Stimulated activated memory B cell treated with anti-CD40 and anti-IgM and Interleukin-4, amounts not matched to agents 10 μg/mL and 1 μg/mL and 100 μg/mL, for 72 hours (primary cell): Measurements from ENCODE around the gene CELF5.
"Not testable (repeated sequence)": the region's sequence is repeated elsewhere in the genome, so short reads cannot be mapped to it uniquely, and the experiment has no call there.

Experiments
- ATAC-seq: fragments of 150-1000 bp; cut with Tn5 transposase; 2 replicates; pipeline ENCODE4 v1.10.0; 2021
- H3K27ac Mint-ChIP-seq: one replicate; pipeline ENCODE4 v1.8.0; 2022; ENCODE audit warnings: mild to moderate bottlenecking, mixed read lengths
- H3K27me3 Mint-ChIP-seq: one replicate; pipeline ENCODE4 v1.8.0; 2022; ENCODE audit warnings: mixed read lengths
- H3K36me3 Mint-ChIP-seq: one replicate; pipeline ENCODE4 v1.8.0; 2022; ENCODE audit warnings: mixed read lengths
- H3K4me1 Mint-ChIP-seq: one replicate; pipeline ENCODE4 v1.8.0; 2022; ENCODE audit warnings: mixed read lengths
- H3K4me3 Mint-ChIP-seq: one replicate; pipeline ENCODE4 v1.8.0; 2022; ENCODE audit warnings: mild to moderate bottlenecking, moderate library complexity, mixed read lengths
- H3K9me3 Mint-ChIP-seq: one replicate; pipeline ENCODE4 v1.8.0; 2022; ENCODE audit warnings: mixed read lengths

The CELF5 gene

GRCh38 chr19:3279306-3279705, 54.8 kb downstream of the CELF5 start:
- Mint-ChIP-seq H3K4me1 (peaks cover 13% of the 10 kb centered on the region), H3K27me3 (peaks cover 65% of the 10 kb centered on the region), H3K27ac (no peak overlapping the region), H3K9me3 (no peaks in the 10 kb centered on the region), H3K4me3 (no peak overlapping the region), H3K36me3 (no peaks in the 10 kb centered on the region)
- no peak for ATAC-seq

DNA sequence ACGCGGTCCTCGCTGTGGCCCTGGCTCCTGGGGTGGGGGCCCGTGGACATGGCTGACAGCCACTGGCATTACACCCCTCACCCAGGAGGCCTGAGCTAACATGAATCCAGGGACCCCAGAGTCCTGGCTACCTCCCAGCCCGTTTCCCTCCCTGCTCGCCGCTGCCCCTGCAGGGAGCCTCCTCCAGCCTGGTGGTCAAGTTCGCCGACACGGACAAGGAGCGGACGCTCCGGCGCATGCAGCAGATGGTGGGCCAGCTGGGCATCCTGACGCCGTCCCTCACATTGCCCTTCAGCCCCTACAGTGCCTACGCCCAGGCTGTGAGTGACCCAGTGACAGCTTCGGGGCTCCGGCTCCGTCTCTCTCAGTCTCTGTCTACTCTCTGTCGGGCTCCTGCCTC, 56.6 kb downstream of the CELF5 start:
- Mint-ChIP-seq H3K36me3 (no peaks in the 10 kb centered on the region), H3K27me3 (peaks cover 61% of the 10 kb centered on the region), H3K4me3 (no peak overlapping the region), H3K27ac (no peak overlapping the region), H3K9me3 (peaks cover 3% of the 10 kb centered on the region), H3K4me1 (peaks cover 7% of the 10 kb centered on the region)
- ATAC-seq: no peak

- H3K27ac Mint-ChIP-seq: no peak overlapping the region
- H3K9me3 Mint-ChIP-seq: peaks cover 3% of the 10 kb centered on the region
- no peak for ATAC-seq
- H3K4me3 Mint-ChIP-seq: no peak overlapping the region
- no peaks in the 10 kb centered on the region for H3K36me3 Mint-ChIP-seq
- peaks cover 61% of the 10 kb centered on the region for H3K27me3 Mint-ChIP-seq
- H3K4me1 Mint-ChIP-seq: peaks cover 7% of the 10 kb centered on the region
Measured at GRCh38 chr19:3282155-3282554, 57.7 kb downstream of the CELF5 start.

DNA sequence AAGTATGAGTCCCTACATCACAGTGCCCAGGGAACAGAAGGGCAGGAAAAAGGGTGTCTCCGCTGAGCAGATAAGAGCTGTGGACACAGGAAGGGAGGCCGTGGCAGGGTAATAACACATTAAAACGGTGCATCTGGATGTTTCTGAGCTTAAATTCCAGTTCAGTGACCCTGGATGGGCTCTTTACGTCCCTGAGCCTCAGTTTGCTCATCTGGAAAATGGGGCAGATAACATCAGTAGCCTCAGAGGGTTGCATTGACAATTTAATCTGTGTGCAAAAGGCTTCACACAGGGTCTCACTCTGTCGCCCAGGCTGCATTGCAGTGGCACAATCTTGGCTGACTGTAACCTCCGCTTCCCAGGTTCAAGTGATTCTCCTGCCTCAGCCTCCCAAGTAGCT, 58.1 kb downstream of the CELF5 start:
- peaks cover 60% of the 10 kb centered on the region for H3K27me3 Mint-ChIP-seq
- peaks cover 3% of the 10 kb centered on the region for H3K9me3 Mint-ChIP-seq
- no peak for ATAC-seq
- H3K27ac Mint-ChIP-seq: no peak overlapping the region
- H3K36me3 Mint-ChIP-seq: no peaks in the 10 kb centered on the region
- peaks cover 7% of the 10 kb centered on the region for H3K4me1 Mint-ChIP-seq
- no peak overlapping the region for H3K4me3 Mint-ChIP-seq

GRCh38 chr19:3283246-3283751, 58.8 kb downstream of the CELF5 start:
- H3K9me3 Mint-ChIP-seq: peaks cover 3% of the 10 kb centered on the region
- H3K27ac Mint-ChIP-seq: no peak overlapping the region
- H3K4me1 Mint-ChIP-seq: peaks cover 7% of the 10 kb centered on the region
- no peak overlapping the region for H3K4me3 Mint-ChIP-seq
- H3K36me3 Mint-ChIP-seq: no peaks in the 10 kb centered on the region
- peaks cover 59% of the 10 kb centered on the region for H3K27me3 Mint-ChIP-seq
- no peak for ATAC-seq

DNA sequence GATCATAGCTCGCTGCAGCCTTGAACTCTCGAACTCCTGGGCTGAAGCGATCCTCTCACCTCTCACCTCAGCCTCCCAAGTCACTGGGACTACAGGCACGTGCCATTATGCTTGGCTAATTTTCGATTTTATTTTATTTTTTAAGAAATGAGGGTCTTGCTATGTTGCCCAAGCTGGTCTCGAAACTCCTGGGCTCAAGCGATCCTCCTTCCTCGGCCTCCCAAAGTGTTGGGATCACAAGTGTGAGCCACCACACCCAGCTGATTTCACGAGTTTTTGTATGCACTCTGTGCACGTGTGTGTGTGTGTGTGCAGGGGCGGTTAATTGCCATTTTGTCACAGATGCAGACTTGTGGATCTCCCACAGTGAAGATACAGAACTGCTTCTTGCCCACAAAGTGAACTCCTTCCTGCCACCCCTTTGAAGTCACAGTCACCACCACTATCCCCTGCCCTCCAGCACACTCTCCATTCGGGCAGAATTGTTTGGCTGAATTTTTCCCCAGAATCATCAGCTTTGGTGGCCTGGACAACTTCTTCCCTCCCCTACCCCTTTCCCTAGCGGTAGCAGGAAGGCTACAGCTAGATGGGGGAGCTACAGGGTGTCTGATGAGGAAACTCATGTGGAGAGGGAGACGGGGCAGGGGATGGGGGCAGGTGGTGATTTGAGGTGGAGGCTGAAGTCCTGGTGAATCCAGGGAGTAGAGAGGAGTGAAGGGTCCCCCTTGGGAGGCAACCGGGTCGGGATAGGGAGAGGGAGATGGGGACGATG, 59.6 kb downstream of the CELF5 start:
- peaks cover 3% of the 10 kb centered on the region for H3K9me3 Mint-ChIP-seq
- H3K4me1 Mint-ChIP-seq: peaks cover 7% of the 10 kb centered on the region
- peaks cover 58% of the 10 kb centered on the region for H3K27me3 Mint-ChIP-seq
- no peaks in the 10 kb centered on the region for H3K36me3 Mint-ChIP-seq
- peak overlapping the region; percentile 33 for H3K4me3 Mint-ChIP-seq
- no peak for ATAC-seq
- no peak overlapping the region for H3K27ac Mint-ChIP-seq

- peak; percentile 72 for ATAC-seq
- no peak overlapping the region for H3K4me3 Mint-ChIP-seq
- peaks cover 7% of the 10 kb centered on the region for H3K4me1 Mint-ChIP-seq
- peaks cover 55% of the 10 kb centered on the region for H3K27me3 Mint-ChIP-seq
- no peaks in the 10 kb centered on the region for H3K36me3 Mint-ChIP-seq
- H3K9me3 Mint-ChIP-seq: peaks cover 3% of the 10 kb centered on the region
- no peak overlapping the region for H3K27ac Mint-ChIP-seq
Measured at GRCh38 chr19:3284759-3285646, 60.5 kb downstream of the CELF5 start.

DNA sequence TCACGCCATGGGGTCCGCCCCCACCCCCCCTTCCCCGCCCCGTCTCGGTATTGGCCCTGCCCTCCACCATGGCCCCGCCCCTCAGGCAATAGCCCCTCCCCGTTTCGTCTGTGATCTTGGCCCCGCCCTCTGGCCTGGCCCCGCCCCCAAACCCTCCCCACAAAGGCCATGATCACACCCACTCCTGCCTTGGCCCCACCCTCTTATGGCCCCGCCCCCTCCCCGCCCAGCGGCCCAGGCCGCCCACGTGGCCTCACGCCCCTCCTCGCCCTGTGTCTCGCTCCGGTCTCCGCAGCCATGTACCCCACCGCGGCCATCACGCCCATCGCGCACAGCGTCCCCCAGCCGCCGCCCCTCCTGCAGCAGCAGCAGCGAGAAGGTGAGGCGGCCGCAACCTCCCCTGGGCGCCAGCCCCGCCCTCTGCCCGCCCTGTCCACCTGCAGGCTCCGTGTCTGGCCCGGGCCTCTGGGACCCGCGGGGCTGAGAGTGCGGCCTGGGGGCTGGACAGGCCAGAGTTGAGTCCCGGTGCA, 61.3 kb downstream of the CELF5 start:
- peak; percentile 40 for ATAC-seq
- Mint-ChIP-seq H3K4me1 (peaks cover 7% of the 10 kb centered on the region), H3K9me3 (peaks cover 3% of the 10 kb centered on the region), H3K36me3 (no peaks in the 10 kb centered on the region), H3K4me3 (no peak overlapping the region), H3K27me3 (peaks cover 55% of the 10 kb centered on the region), H3K27ac (no peak overlapping the region)

GRCh38 chr19:3287814-3288213, 63.4 kb downstream of the CELF5 start:
- H3K27me3 Mint-ChIP-seq: peaks cover 55% of the 10 kb centered on the region
- H3K4me1 Mint-ChIP-seq: peaks cover 7% of the 10 kb centered on the region
- H3K36me3 Mint-ChIP-seq: no peaks in the 10 kb centered on the region
- ATAC-seq: no peak
- no peak overlapping the region for H3K4me3 Mint-ChIP-seq
- H3K9me3 Mint-ChIP-seq: peaks cover 3% of the 10 kb centered on the region
- no peak overlapping the region for H3K27ac Mint-ChIP-seq

- peaks cover 56% of the 10 kb centered on the region for H3K27me3 Mint-ChIP-seq
- ATAC-seq: not testable (repeated sequence)
Measured at GRCh38 chr19:3288437-3288836, 64.0 kb downstream of the CELF5 start.

GRCh38 chr19:3289971-3290569, 65.6 kb downstream of the CELF5 start:
- H3K4me1 Mint-ChIP-seq: no peaks in the 10 kb centered on the region
- H3K9me3 Mint-ChIP-seq: peaks cover 2% of the 10 kb centered on the region
- no peaks in the 10 kb centered on the region for H3K36me3 Mint-ChIP-seq
- H3K27me3 Mint-ChIP-seq: peaks cover 48% of the 10 kb centered on the region
- no peak for ATAC-seq
- H3K4me3 Mint-ChIP-seq: no peak overlapping the region
- no peak overlapping the region for H3K27ac Mint-ChIP-seq

More at GRCh38 chr19:3288437-3288836, 64.0 kb downstream of the CELF5 start:
- H3K4me3 Mint-ChIP-seq, H3K9me3 Mint-ChIP-seq, H3K36me3 Mint-ChIP-seq, H3K27ac Mint-ChIP-seq, H3K4me1 Mint-ChIP-seq: not testable (repeated sequence)

- not testable (repeated sequence) for H3K4me1 Mint-ChIP-seq, H3K36me3 Mint-ChIP-seq, H3K9me3 Mint-ChIP-seq, ATAC-seq, H3K4me3 Mint-ChIP-seq, H3K27ac Mint-ChIP-seq
- peaks cover 52% of the 10 kb centered on the region for H3K27me3 Mint-ChIP-seq
Measured at GRCh38 chr19:3290858-3291257, 66.4 kb downstream of the CELF5 start.

DNA sequence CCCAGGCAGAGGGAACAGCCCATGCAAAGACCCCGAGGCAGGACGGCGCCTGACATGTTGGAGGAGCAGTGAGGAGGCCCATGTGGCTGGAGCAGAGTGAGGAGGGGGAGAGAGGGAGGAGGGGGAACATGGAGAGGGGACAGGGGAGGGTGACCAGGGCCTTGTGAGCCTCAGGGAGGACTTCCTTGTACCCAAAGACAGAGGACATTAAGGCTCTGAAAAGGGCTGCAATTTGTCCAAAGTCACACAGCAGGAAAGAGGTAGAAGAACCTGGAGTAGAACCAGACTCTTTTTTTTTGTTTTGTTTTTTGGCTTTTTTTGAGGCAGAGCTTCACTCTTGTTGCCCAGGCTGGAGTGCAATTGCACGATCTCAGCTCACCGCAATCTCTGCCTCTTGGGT, 67.2 kb downstream of the CELF5 start:
- H3K36me3 Mint-ChIP-seq: no peaks in the 10 kb centered on the region

GRCh38 chr19:3292958-3293529, 68.6 kb downstream of the CELF5 start:
- Mint-ChIP-seq H3K27me3 (peaks cover 59% of the 10 kb centered on the region), H3K9me3 (no peaks in the 10 kb centered on the region), H3K4me1 (no peaks in the 10 kb centered on the region), H3K36me3 (no peaks in the 10 kb centered on the region), H3K27ac (no peak overlapping the region), H3K4me3 (no peak overlapping the region)
- no peak for ATAC-seq

More for the DNA sequence above, 67.2 kb downstream of the CELF5 start:
- Mint-ChIP-seq H3K9me3 (no peaks in the 10 kb centered on the region), H3K27ac (no peak overlapping the region), H3K4me3 (no peak overlapping the region), H3K4me1 (no peaks in the 10 kb centered on the region), H3K27me3 (peaks cover 59% of the 10 kb centered on the region)
- no peak for ATAC-seq

DNA sequence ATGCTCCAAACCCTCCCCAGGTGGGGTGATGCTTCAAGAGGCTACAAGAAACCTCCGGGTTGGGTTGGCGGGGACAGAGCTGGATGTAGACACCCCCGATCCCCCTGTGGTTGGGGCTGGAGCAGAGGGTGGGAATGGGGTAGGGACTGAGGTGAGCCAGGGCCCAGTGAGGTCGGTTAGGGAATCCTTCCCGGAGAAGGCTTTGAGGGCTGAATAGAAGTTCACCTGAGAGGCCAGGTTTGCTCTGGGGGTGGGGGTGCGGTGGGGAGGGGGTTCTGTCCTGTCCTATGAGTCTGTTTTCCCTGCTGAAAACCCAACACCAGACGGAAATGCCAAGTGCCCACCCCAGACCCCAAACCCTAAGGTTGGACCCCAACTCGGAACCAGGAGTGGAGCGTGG, 69.1 kb downstream of the CELF5 start:
- Mint-ChIP-seq H3K27ac (no peak overlapping the region), H3K4me1 (no peaks in the 10 kb centered on the region), H3K9me3 (no peaks in the 10 kb centered on the region), H3K4me3 (no peak overlapping the region), H3K36me3 (no peaks in the 10 kb centered on the region), H3K27me3 (peaks cover 56% of the 10 kb centered on the region)
- ATAC-seq: no peak
